DOHH2 (cell line): ENCODE data around the gene BANP.

Experiments used
- EZH2phosphoT487 ChIP-seq: fragments of 200-600 bp; sonication (generic); IDR thresholded peaks from 2 replicates; pipeline ENCODE4 v1.6.1; 2017; ENCODE audit warnings: borderline replicate concordance, mild to moderate bottlenecking, antibody characterized with exemption, low read length, moderate library complexity, mixed read lengths
- TF ChIP-seq, protein P1 (sequence below): fragments of 200-600 bp; sonication (generic); IDR thresholded peaks from one replicate; pipeline ENCODE4 v1.5.1; 2014; ENCODE audit warnings: antibody characterized with exemption, mild to moderate bottlenecking, low read depth, low read length; ENCODE audit not compliant: poor library complexity, severe bottlenecking

DNA sequence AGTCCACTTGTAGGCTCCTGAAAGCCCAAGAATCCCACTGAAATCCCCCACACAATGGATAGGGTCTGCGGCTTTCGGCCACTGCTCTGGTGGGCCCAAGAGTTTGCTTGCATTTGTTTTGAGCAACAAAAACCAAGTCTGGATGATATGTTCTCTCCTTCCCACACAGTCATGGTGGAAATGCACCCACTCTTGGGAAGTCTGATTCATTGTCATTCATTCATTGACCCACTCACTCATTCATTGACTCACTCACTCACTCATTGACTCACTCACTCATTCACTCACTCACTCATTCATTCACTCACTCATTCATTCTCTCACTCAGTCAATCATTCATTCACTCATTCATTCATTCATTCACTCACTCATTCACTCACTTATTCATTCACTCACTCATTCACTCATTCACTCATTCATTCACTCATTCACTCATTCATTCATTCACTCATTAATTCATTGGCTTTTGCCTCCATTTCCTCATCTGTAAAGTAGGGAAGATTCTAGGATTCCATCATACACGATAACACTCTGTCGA lies 12.8 kb upstream of the BANP start:
- TF ChIP-seq, protein P1, sequence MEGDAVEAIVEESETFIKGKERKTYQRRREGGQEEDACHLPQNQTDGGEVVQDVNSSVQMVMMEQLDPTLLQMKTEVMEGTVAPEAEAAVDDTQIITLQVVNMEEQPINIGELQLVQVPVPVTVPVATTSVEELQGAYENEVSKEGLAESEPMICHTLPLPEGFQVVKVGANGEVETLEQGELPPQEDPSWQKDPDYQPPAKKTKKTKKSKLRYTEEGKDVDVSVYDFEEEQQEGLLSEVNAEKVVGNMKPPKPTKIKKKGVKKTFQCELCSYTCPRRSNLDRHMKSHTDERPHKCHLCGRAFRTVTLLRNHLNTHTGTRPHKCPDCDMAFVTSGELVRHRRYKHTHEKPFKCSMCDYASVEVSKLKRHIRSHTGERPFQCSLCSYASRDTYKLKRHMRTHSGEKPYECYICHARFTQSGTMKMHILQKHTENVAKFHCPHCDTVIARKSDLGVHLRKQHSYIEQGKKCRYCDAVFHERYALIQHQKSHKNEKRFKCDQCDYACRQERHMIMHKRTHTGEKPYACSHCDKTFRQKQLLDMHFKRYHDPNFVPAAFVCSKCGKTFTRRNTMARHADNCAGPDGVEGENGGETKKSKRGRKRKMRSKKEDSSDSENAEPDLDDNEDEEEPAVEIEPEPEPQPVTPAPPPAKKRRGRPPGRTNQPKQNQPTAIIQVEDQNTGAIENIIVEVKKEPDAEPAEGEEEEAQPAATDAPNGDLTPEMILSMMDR = no peak
- TF ChIP-seq EZH2phosphoT487 = no peak
